Endothelial cell of umbilical vein (primary cell): ENCODE measurements around the gene MB21D2. TPM values are rescaled to one million over a fixed set of nuclear protein-coding genes. Genes with fewer than 3 reads are reported as not detected.

Experiments used
- BruUV-seq: library from RNA; stranded (reverse); fragments of 400-500 nt; replicated peaks from 2 replicates; lab custom pipeline; 2021; lab: Mats Ljungman, UMichigan
- CTCF ChIA-PET: fragments of 300-600, 350-600 bp; sonication (Branson Sonifier 250); formaldehyde crosslinking; loops from one replicate; lab custom pipeline; 2021; ENCODE audit warnings: antibody characterized with exemption, inconsistent platforms; lab: Charles Lee
- POLR2A ChIA-PET: fragments of 300-600, 350-600 bp; sonication (Branson Sonifier 250); formaldehyde crosslinking; loops from one replicate; lab custom pipeline; 2021; ENCODE audit warnings: antibody characterized with exemption, inconsistent platforms; lab: Charles Lee
- DNase-seq: peaks from one replicate; pipeline ENCODE4 v3.0.0-alpha.2; 2011; ENCODE audit warnings: low read depth, low spot score
- FAIRE-seq: peaks from 2 replicates; lab custom pipeline; 2011; peaks lifted over from hg19 to GRCh38; lab: Jason Lieb, UNC
- H2AFZ ChIP-seq: 2 replicates; pipeline ENCODE4 v1.6.0; 2012; ENCODE audit warnings: low read depth, low read length, control low read depth, inconsistent platforms
- H3K27ac ChIP-seq: 2 replicates; pipeline ENCODE4 v1.5.1; 2011; ENCODE audit warnings: low read depth, mild to moderate bottlenecking, control low read depth, low read length, moderate library complexity; ENCODE audit not compliant: insufficient read depth
- H3K27me3 ChIP-seq, 2 experiments: 2 replicates each; pipeline versions ENCODE4 v1.6.0 to v1.6.1; 2011; ENCODE audit warnings: low read length in 2 of 2, mixed read lengths in 1 of 2; ENCODE audit not compliant: control insufficient read depth in 2 of 2, insufficient read depth in 2 of 2
- H3K36me3 ChIP-seq, 2 experiments: 2 replicates in 1 of 2; 3 replicates in 1 of 2; pipeline ENCODE4 v1.5.1; 2011; ENCODE audit warnings: low read length in 2 of 2, mild to moderate bottlenecking in 1 of 2, moderate library complexity in 1 of 2; ENCODE audit not compliant: control insufficient read depth in 2 of 2, insufficient read depth in 2 of 2; ENCODE audit errors: extremely low read depth in 1 of 2
- H3K4me1 ChIP-seq: 3 replicates; pipeline ENCODE4 v1.5.1; 2011; ENCODE audit warnings: mild to moderate bottlenecking, low read length; ENCODE audit not compliant: control insufficient read depth, insufficient read depth; ENCODE audit errors: extremely low read depth
- H3K4me2 ChIP-seq: 2 replicates; pipeline ENCODE4 v1.6.1; 2011; ENCODE audit warnings: low read length, control low read depth, mixed read lengths; ENCODE audit not compliant: insufficient read depth
- H3K4me3 ChIP-seq, 3 experiments: fragments of 200-600 bp in 1 of 3; sonication (generic), shearing (Covaris generic) in 1 of 3; replicated peaks in 1 of 3; 2 replicates each; pipeline ENCODE4 v1.5.1; 2011 to 2016; ENCODE audit warnings: control low read depth in 3 of 3, low read length in 3 of 3, mild to moderate bottlenecking in 2 of 3, inconsistent platforms in 1 of 3, low read depth in 1 of 3, moderate library complexity in 1 of 3; ENCODE audit not compliant: insufficient read depth in 1 of 3
- H3K79me2 ChIP-seq: 2 replicates; pipeline ENCODE4 v1.6.0; 2012; ENCODE audit warnings: low read length, inconsistent platforms; ENCODE audit not compliant: control insufficient read depth, insufficient read depth
- H3K9ac ChIP-seq: replicated peaks from 2 replicates; pipeline ENCODE3; 2011; ENCODE audit warnings: low read length, control low read depth; ENCODE audit not compliant: insufficient read depth; ENCODE audit errors: extremely low read depth
- H3K9me1 ChIP-seq: replicated peaks from 3 replicates; pipeline ENCODE4 v1.6.0; 2011; ENCODE audit warnings: mild to moderate bottlenecking, low read length; ENCODE audit not compliant: control insufficient read depth, insufficient read depth; ENCODE audit errors: extremely low read depth
- H3K9me3 ChIP-seq: replicated peaks from 2 replicates; pipeline ENCODE4 v1.5.1; 2012; ENCODE audit warnings: low read length, inconsistent platforms; ENCODE audit not compliant: control insufficient read depth, insufficient read depth
- H4K20me1 ChIP-seq: replicated peaks from 2 replicates; pipeline ENCODE3; 2011; ENCODE audit warnings: mild to moderate bottlenecking, low read length; ENCODE audit not compliant: control insufficient read depth, insufficient read depth; ENCODE audit errors: extremely low read depth
- CTCF ChIP-seq, 2 donors: IDR thresholded peaks; 1 replicate in 1 of 2; 2 replicates in 1 of 2; pipeline ENCODE4 v1.5.1; 2011; ENCODE audit warnings: low read length in 2 of 2, mild to moderate bottlenecking in 2 of 2, moderate library complexity in 2 of 2, control low read depth in 1 of 2, inconsistent platforms in 1 of 2, low read depth in 1 of 2; ENCODE audit not compliant: insufficient read depth in 1 of 2; ENCODE audit errors: extremely low read depth in 1 of 2
- EZH2 ChIP-seq: IDR thresholded peaks from 2 replicates; pipeline ENCODE4 v1.6.1; 2012; ENCODE audit warnings: borderline replicate concordance, low read depth, mild to moderate bottlenecking, moderate library complexity, low read length, inconsistent platforms; ENCODE audit not compliant: severe bottlenecking
- FOS ChIP-seq: IDR thresholded peaks from 2 replicates; pipeline ENCODE4 v1.6.1; 2011; ENCODE audit warnings: mild to moderate bottlenecking, low read length, moderate library complexity, borderline replicate concordance; ENCODE audit not compliant: insufficient read depth
- GATA2 ChIP-seq: IDR thresholded peaks from 2 replicates; pipeline ENCODE4 v1.7.0; 2011; ENCODE audit warnings: low read depth, mild to moderate bottlenecking, moderate library complexity, mixed read lengths, low read length; ENCODE audit not compliant: insufficient read length, insufficient read depth
- JUN ChIP-seq: IDR thresholded peaks from 2 replicates; pipeline ENCODE4 v1.6.1; 2011; ENCODE audit warnings: borderline replicate concordance, low read depth; ENCODE audit not compliant: insufficient read length, insufficient read depth
- MAX ChIP-seq: IDR thresholded peaks from 2 replicates; pipeline ENCODE4 v1.6.1; 2011; ENCODE audit not compliant: insufficient read depth, insufficient read length
- MYC ChIP-seq: IDR thresholded peaks from one replicate; pipeline ENCODE4 v1.6.1; 2011; ENCODE audit warnings: mild to moderate bottlenecking, low read depth, low read length
- POLR2A ChIP-seq: IDR thresholded peaks from 2 replicates; pipeline ENCODE4 v1.6.1; 2012; ENCODE audit warnings: low read depth, mild to moderate bottlenecking, control low read depth, low read length
- POLR2AphosphoS5 ChIP-seq: IDR thresholded peaks from 2 replicates; pipeline ENCODE4 v1.6.1; 2012; ENCODE audit warnings: low read depth, mild to moderate bottlenecking, control low read depth, low read length, moderate library complexity; ENCODE audit not compliant: insufficient read depth
- dilution Hi-C: fragments of 300-500 bp; cut with MboI; formaldehyde crosslinking; loops from one replicate; pipeline ENCODE4 v1.15.0; 2019; ENCODE audit warnings: low sequenced_read_pairs; ENCODE audit not compliant: extremely low pct_ligation_motif_present
- intact Hi-C: fragments of 100-400 bp; cut with micrococcal nuclease; formaldehyde crosslinking; loops from one replicate; pipeline ENCODE4 v1.10.0; 2022
- polyA plus RNA-seq, 4 experiments: library from polyadenylated mRNA; depleted of rRNA in 3 of 4; stranded (reverse) in 3 of 4; unstranded in 1 of 4; fragments of >200 nt; gene quantifications; 2 replicates each; pipeline versions ENCODE4 v1.2.1 to v1.2.3, GENCODE V29; 2011 to 2012; ENCODE audit warnings: missing spikeins in 1 of 4
- total RNA-seq: library from RNA; stranded (reverse); gene quantifications from 2 replicates; pipeline ENCODE4 v1.2.3, GENCODE V29; 2021

The MB21D2 gene
- total and polyA plus RNA-seq, 2 donors (not counting 3 experiments of a cell fraction or from before 2014, with no cell fraction given) = 6.7 to 7.4 TPM

- POLR2A ChIA-PET = no interaction called here
- Histone ChIP-seq H3K27ac (no peak overlapping the region), H3K4me3 (no peak overlapping the region), H3K9me1 (no peaks in the 10 kb centered on the region), H3K27me3 (no peaks in the 10 kb centered on the region), H3K4me2 (no peak overlapping the region), H4K20me1 (no peaks in the 10 kb centered on the region), H3K9me3 (no peaks in the 10 kb centered on the region), H2AFZ (no peak overlapping the region), H3K9ac (no peak overlapping the region), H3K4me1 (no peaks in the 10 kb centered on the region), H3K36me3 (no peaks in the 10 kb centered on the region), H3K79me2 (no peaks in the 10 kb centered on the region)
- dilution Hi-C loops = no loop called here
- no peak for FAIRE-seq
- no peak for TF ChIP-seq POLR2A
- TF ChIP-seq EZH2 = no peak
- no peak for TF ChIP-seq JUN
- CTCF ChIA-PET = interaction anchor here (1.0 to 1.2 kb wide), 2 partner anchors 8 to 233 kb away, joined by 3 to 5 read pairs; no protein-coding TSS in a partner anchor
- BruUV-seq = no TSS peak
- intact Hi-C loops = no loop called here
- DNase-seq = peak; percentile 27
Measured at GRCh38 chr3:192795021-192795420, 122.6 kb downstream of the MB21D2 start.

- no TSS peak for BruUV-seq
- H3K27ac ChIP-seq = no peak overlapping the region
- DNase-seq = no peak
- H2AFZ ChIP-seq = no peak overlapping the region
- H3K4me1 ChIP-seq = no peaks in the 10 kb centered on the region
- H4K20me1 ChIP-seq = no peaks in the 10 kb centered on the region
- CTCF ChIA-PET = interaction anchor here (1.2 kb wide), 1 partner anchor 9 kb away, joined by 5 read pairs; no protein-coding TSS in a partner anchor
- no peak for TF ChIP-seq CTCF (IDR thresholded peaks at IDR 0.05; ENCODE audit: extremely low read depth in 1 of 2, insufficient read depth in 1 of 2, low read depth in 1 of 2, low read length in 2 of 2)
- TF ChIP-seq GATA2 = no peak
- TF ChIP-seq JUN = no peak
- TF ChIP-seq POLR2AphosphoS5 = no peak
- TF ChIP-seq FOS = no peak
- no peak for TF ChIP-seq MYC
- no peak for TF ChIP-seq EZH2
- TF ChIP-seq MAX = no peak
- TF ChIP-seq POLR2A = no peak
- no peaks in the 10 kb centered on the region for H3K27me3 ChIP-seq
- H3K79me2 ChIP-seq = no peaks in the 10 kb centered on the region
- H3K9me1 ChIP-seq = no peaks in the 10 kb centered on the region
- no peaks in the 10 kb centered on the region for H3K9me3 ChIP-seq
- FAIRE-seq = no peak
- POLR2A ChIA-PET = no interaction called here
- H3K4me3 ChIP-seq = no peak overlapping the region
- H3K4me2 ChIP-seq = no peak overlapping the region
- intact Hi-C loops (no loop called here), dilution Hi-C loops (no loop called here)
- no peaks in the 10 kb centered on the region for H3K36me3 ChIP-seq
- no peak overlapping the region for H3K9ac ChIP-seq
Measured at GRCh38 chr3:192794216-192794615, 123.4 kb downstream of the MB21D2 start.
